ENCODE results near the gene TLK1.

Gene TLK1

DNA sequence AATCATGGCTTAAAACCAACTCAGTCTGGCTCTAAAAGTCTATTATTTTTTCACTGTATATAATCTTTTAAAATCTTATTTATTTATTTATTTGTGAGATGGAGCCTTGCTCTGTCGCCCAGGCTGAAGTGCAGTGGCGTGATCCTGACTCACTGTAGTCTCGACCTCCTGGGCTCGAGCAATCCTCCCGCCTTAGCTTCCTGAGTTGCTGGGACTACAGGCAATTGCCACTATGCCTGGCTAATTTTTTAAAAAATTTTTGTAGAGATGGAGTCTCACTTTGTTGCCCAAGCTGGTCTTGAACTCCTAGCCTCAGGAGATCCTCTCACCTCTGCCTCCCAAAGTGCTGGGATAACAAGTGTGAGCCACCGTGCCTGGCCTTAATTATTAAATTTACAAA is 217.1 kb downstream of the TLK1 start:
- no peak overlapping the region for H3K4me3 ChIP-seq (ENCODE audit: low read depth, low read length)
- no peak for DNase-seq (ENCODE audit: low read depth)
- TF ChIP-seq, protein P1, sequence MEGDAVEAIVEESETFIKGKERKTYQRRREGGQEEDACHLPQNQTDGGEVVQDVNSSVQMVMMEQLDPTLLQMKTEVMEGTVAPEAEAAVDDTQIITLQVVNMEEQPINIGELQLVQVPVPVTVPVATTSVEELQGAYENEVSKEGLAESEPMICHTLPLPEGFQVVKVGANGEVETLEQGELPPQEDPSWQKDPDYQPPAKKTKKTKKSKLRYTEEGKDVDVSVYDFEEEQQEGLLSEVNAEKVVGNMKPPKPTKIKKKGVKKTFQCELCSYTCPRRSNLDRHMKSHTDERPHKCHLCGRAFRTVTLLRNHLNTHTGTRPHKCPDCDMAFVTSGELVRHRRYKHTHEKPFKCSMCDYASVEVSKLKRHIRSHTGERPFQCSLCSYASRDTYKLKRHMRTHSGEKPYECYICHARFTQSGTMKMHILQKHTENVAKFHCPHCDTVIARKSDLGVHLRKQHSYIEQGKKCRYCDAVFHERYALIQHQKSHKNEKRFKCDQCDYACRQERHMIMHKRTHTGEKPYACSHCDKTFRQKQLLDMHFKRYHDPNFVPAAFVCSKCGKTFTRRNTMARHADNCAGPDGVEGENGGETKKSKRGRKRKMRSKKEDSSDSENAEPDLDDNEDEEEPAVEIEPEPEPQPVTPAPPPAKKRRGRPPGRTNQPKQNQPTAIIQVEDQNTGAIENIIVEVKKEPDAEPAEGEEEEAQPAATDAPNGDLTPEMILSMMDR (IDR thresholded peaks at IDR 0.05; ENCODE audit: insufficient read depth, low read depth, low read length, missing control alignments), result no peak

DNA sequence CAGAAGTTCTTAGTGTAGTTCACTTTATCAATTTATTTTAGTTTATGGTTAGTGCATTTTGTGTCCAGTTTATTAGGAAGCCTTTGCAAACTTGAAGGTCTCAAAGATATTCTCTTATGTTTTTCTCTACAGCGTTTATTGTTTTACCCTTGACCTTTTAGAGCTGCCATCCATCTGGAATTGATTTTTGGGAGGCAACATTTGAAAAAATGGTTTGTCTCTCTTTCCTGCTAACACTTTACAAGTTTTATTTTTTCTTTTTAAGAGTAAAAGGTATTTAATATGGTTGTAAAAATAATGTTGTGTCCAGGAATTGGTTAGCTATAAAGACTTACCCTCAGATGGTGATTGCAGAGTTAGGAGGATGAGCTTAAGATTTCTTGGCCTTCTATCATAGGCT is 217.7 kb downstream of the TLK1 start:
- no peak overlapping the region for H3K4me3 ChIP-seq (ENCODE audit: low read depth, low read length)
- TF ChIP-seq, protein P1 (IDR thresholded peaks at IDR 0.05; ENCODE audit: insufficient read depth, low read depth, low read length, missing control alignments), result no peak
- no peak for DNase-seq (ENCODE audit: low read depth)

DNA sequence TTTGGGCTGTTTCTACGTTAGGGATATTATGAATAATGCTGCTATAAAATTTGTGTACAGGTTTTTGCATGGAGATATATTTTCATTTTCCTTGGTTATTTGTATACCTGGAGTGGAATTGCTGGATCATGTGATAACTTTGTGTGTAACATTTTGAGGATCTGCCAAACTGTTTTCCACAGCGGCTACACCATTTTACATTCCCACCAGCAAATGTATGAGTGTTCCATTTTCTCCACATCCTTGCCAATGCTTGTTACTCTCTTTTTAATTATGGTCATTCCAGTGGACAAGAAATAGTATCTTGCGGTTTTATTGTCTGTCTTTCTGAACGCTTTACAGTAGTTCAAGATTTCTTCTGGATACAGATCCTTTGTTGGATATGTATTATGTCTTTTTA is 218.1 kb downstream of the TLK1 start:
- no peak overlapping the region for H3K4me3 ChIP-seq (ENCODE audit: low read depth, low read length)
- TF ChIP-seq, protein P1 (IDR thresholded peaks at IDR 0.05; ENCODE audit: insufficient read depth, low read depth, low read length, missing control alignments), result no peak
- DNase-seq (ENCODE audit: low read depth), result no peak
